Neural cell (in vitro differentiated cells): Measurements from ENCODE around the gene GPR87. TPM values are rescaled to one million over a fixed set of nuclear protein-coding genes. Genes with fewer than 3 reads are reported as not detected.

ENCODE experiments used
- H2AFZ ChIP-seq: fragments of 200-600, 300-800 bp; sonication (generic), shearing (Covaris generic); 2 replicates; pipeline ENCODE4 v1.6.0; 2014; ENCODE audit warnings: low read depth, mild to moderate bottlenecking, antibody characterized with exemption, low read length, moderate library complexity
- H3F3A ChIP-seq: fragments of 200-600 bp; shearing (Covaris generic); 2 replicates; pipeline ENCODE4 v1.6.1; 2016; ENCODE audit warnings: mild to moderate bottlenecking, moderate library complexity, mixed read lengths, antibody characterized with exemption, low read length; ENCODE audit not compliant: insufficient read depth, poor library complexity, severe bottlenecking
- H3K27ac ChIP-seq: fragments of 200-600, 300-800 bp; sonication (generic), shearing (Covaris generic); 2 replicates; pipeline ENCODE4 v1.5.1; 2014; ENCODE audit warnings: mild to moderate bottlenecking, low read length, moderate library complexity
- H3K27me3 ChIP-seq: fragments of 300-800, 200-600 bp; sonication (generic), shearing (Covaris generic); 2 replicates; pipeline ENCODE4 v1.6.0; 2014; ENCODE audit warnings: mild to moderate bottlenecking, low read depth, low read length, moderate library complexity; ENCODE audit not compliant: insufficient read depth
- H3K36me3 ChIP-seq: fragments of 300-800, 200-600 bp; sonication (generic), shearing (Covaris generic); 2 replicates; pipeline ENCODE4 v1.5.1; 2014; ENCODE audit warnings: mild to moderate bottlenecking, antibody characterized with exemption, low read length, moderate library complexity; ENCODE audit not compliant: insufficient read depth
- H3K4me2 ChIP-seq: fragments of 300-800, 200-600 bp; sonication (generic), shearing (Covaris generic); 2 replicates; pipeline ENCODE4 v1.6.0; 2014; ENCODE audit warnings: mild to moderate bottlenecking, low read length
- H3K4me3 ChIP-seq: fragments of 300-800, 200-600 bp; sonication (generic), shearing (Covaris generic); 2 replicates; pipeline ENCODE4 v1.5.1; 2014; ENCODE audit warnings: mild to moderate bottlenecking, low read length, moderate library complexity
- H3K79me2 ChIP-seq: fragments of 200-600 bp; shearing (Covaris generic); replicated peaks from 2 replicates; pipeline ENCODE4 v1.6.0; 2014; ENCODE audit warnings: mild to moderate bottlenecking, low read length, moderate library complexity; ENCODE audit not compliant: insufficient read depth
- H3K9ac ChIP-seq: fragments of 300-800, 200-600 bp; sonication (generic), shearing (Covaris generic); 2 replicates; pipeline ENCODE4 v1.6.1; 2016; ENCODE audit warnings: mild to moderate bottlenecking, low read length, mixed read lengths
- H3K9me2 ChIP-seq: fragments of 200-600 bp; shearing (Covaris generic); 2 replicates; pipeline ENCODE4 v1.6.1; 2016; ENCODE audit warnings: mild to moderate bottlenecking, low read length, mixed read lengths; ENCODE audit not compliant: insufficient read depth
- H3K9me3 ChIP-seq: fragments of 200-600, 300-800 bp; sonication (generic), shearing (Covaris generic); 2 replicates; pipeline ENCODE4 v1.6.1; 2016; ENCODE audit warnings: mild to moderate bottlenecking, mixed run types, low read length, moderate library complexity, mixed read lengths
- H4K20me1 ChIP-seq: fragments of 200-600 bp; shearing (Covaris generic); 2 replicates; pipeline ENCODE4 v1.6.1; 2016; ENCODE audit warnings: mild to moderate bottlenecking, mixed run types; ENCODE audit not compliant: insufficient read depth
- CTCF ChIP-seq: fragments of 450-650 bp; IDR thresholded peaks from 2 replicates; pipeline ENCODE4 v1.5.1; 2014; ENCODE audit warnings: antibody characterized with exemption, mild to moderate bottlenecking, moderate library complexity; ENCODE audit not compliant: poor library complexity, severe bottlenecking
- EP300 ChIP-seq: fragments of 450-650 bp; conservative IDR thresholded peaks from 2 replicates; pipeline ENCODE4 v1.6.1; 2014; ENCODE audit warnings: antibody characterized with exemption, mild to moderate bottlenecking, moderate library complexity; ENCODE audit not compliant: poor library complexity, severe bottlenecking
- EZH2 ChIP-seq: fragments of 200-600, 300-800 bp; shearing (Covaris generic), sonication (generic); IDR thresholded peaks from 2 replicates; pipeline ENCODE4 v1.6.1; 2014; ENCODE audit warnings: antibody characterized with exemption, low read length, borderline replicate concordance, mild to moderate bottlenecking; ENCODE audit not compliant: insufficient read depth, poor library complexity, severe bottlenecking
- MXI1 ChIP-seq: fragments of 450-650 bp; conservative IDR thresholded peaks from 2 replicates; pipeline ENCODE4 v1.6.1; 2014; ENCODE audit warnings: antibody characterized with exemption, mild to moderate bottlenecking; ENCODE audit not compliant: poor library complexity, severe bottlenecking
- POLR2AphosphoS5 ChIP-seq: IDR thresholded peaks from 2 replicates; pipeline ENCODE4 v1.6.1; 2012
- RAD21 ChIP-seq: fragments of 450-650 bp; conservative IDR thresholded peaks from 2 replicates; pipeline ENCODE4 v1.6.1; 2014; ENCODE audit warnings: antibody characterized with exemption, mild to moderate bottlenecking, moderate library complexity
- SMC3 ChIP-seq: fragments of 450-650 bp; conservative IDR thresholded peaks from 2 replicates; pipeline ENCODE4 v1.6.1; 2014; ENCODE audit warnings: antibody characterized with exemption, mild to moderate bottlenecking, moderate library complexity; ENCODE audit not compliant: poor library complexity
- TAF1 ChIP-seq: IDR thresholded peaks from 2 replicates; pipeline ENCODE4 v1.6.1; 2012; ENCODE audit warnings: low read depth
- polyA plus RNA-seq: library from polyadenylated mRNA; depleted of rRNA; stranded (reverse); fragments of >200 nt; gene quantifications from 2 replicates; pipeline ENCODE4 v1.2.3, GENCODE V29; 2014
- TF ChIP-seq, protein P1 (sequence below): IDR thresholded peaks from 2 replicates; pipeline ENCODE4 v1.6.1; 2012; ENCODE audit warnings: borderline replicate concordance

GPR87 gene
- polyA plus RNA-seq, 1 donor from 2014 or later = not detected

DNA sequence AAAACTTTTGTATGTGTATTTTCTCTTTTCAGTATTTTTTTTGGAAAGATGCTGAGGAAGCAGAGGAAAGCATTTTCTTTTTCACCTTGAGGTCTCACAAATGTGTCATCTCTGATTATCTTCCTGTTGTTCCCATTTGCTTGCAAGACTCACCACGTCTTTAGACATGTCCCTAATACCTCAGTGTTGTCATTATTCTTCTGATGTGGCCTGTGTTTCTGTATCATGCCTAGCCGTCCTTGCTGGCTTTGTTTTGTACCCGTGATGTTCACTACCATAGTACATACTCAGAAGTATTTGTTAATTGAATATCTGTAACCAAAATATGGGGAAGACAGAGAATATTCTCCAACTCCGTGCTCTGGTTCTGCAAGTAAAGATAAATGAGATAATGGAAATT lies 33.2 kb downstream of the GPR87 start:
- TF ChIP-seq MXI1 (no peak), CTCF (no peak), EP300 (no peak), TAF1 (no peak), EZH2 (no peak), POLR2AphosphoS5 (no peak), SMC3 (no peak), RAD21 (no peak)
- TF ChIP-seq, protein P1, sequence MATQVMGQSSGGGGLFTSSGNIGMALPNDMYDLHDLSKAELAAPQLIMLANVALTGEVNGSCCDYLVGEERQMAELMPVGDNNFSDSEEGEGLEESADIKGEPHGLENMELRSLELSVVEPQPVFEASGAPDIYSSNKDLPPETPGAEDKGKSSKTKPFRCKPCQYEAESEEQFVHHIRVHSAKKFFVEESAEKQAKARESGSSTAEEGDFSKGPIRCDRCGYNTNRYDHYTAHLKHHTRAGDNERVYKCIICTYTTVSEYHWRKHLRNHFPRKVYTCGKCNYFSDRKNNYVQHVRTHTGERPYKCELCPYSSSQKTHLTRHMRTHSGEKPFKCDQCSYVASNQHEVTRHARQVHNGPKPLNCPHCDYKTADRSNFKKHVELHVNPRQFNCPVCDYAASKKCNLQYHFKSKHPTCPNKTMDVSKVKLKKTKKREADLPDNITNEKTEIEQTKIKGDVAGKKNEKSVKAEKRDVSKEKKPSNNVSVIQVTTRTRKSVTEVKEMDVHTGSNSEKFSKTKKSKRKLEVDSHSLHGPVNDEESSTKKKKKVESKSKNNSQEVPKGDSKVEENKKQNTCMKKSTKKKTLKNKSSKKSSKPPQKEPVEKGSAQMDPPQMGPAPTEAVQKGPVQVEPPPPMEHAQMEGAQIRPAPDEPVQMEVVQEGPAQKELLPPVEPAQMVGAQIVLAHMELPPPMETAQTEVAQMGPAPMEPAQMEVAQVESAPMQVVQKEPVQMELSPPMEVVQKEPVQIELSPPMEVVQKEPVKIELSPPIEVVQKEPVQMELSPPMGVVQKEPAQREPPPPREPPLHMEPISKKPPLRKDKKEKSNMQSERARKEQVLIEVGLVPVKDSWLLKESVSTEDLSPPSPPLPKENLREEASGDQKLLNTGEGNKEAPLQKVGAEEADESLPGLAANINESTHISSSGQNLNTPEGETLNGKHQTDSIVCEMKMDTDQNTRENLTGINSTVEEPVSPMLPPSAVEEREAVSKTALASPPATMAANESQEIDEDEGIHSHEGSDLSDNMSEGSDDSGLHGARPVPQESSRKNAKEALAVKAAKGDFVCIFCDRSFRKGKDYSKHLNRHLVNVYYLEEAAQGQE = no peak
- no peaks in the 10 kb centered on the region for H3K79me2 ChIP-seq
- no peaks in the 10 kb centered on the region for H3K9me3 ChIP-seq
- no peak overlapping the region for H3K27ac ChIP-seq
- no peaks in the 10 kb centered on the region for H4K20me1 ChIP-seq
- no peaks in the 10 kb centered on the region for H3F3A ChIP-seq
- H3K4me2 ChIP-seq = no peak overlapping the region
- H2AFZ ChIP-seq = no peak overlapping the region
- no peak overlapping the region for H3K9ac ChIP-seq
- H3K9me2 ChIP-seq = no peaks in the 10 kb centered on the region
- H3K4me3 ChIP-seq = no peak overlapping the region
- no peaks in the 10 kb centered on the region for H3K36me3 ChIP-seq
- H3K27me3 ChIP-seq = no peaks in the 10 kb centered on the region

DNA sequence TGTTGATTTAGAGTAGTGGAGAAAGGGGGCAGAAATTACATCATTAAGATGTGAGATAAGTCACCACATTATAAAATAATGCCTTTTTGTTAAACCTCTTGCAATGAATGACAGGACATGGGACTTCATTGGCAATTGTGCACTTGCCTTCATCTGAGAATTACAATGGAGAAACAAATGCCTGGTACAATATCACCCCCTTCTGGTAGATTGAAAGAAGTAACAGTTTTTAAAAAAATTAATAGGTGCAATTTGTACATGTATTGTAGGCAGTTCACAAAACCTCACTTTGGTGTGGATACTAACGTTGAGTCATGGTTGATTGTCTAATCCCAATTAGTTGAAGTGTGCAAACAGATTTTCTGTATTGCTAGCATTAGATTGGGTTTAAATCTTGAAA lies 33.7 kb downstream of the GPR87 start:
- no peak overlapping the region for H3K4me2 ChIP-seq
- no peaks in the 10 kb centered on the region for H3K9me2 ChIP-seq
- H3K79me2 ChIP-seq = no peaks in the 10 kb centered on the region
- no peaks in the 10 kb centered on the region for H3K36me3 ChIP-seq
- no peak overlapping the region for H3K9ac ChIP-seq
- H3K4me3 ChIP-seq = no peak overlapping the region
- no peak overlapping the region for H3K27ac ChIP-seq
- H3K27me3 ChIP-seq = no peaks in the 10 kb centered on the region
- TF ChIP-seq CTCF (peak; percentile 77), POLR2AphosphoS5 (no peak), SMC3 (peak; percentile 77), MXI1 (no peak), RAD21 (peak; percentile 80)
- H3K9me3 ChIP-seq = no peaks in the 10 kb centered on the region
- H2AFZ ChIP-seq = no peak overlapping the region
- H4K20me1 ChIP-seq = no peaks in the 10 kb centered on the region
- H3F3A ChIP-seq = no peaks in the 10 kb centered on the region
